Measurements from ENCODE around the gene EFCAB6.

EFCAB6 gene

GRCh38 chr22:43554694-43555365 is 257.3 kb downstream of the EFCAB6 start:
- no peak for DNase-seq (ENCODE audit: low read depth in 2 of 2, low spot score in 1 of 2)

- no peak for DNase-seq (ENCODE audit: low read depth in 2 of 2, low spot score in 1 of 2)
Measured at GRCh38 chr22:43554259-43554636, 257.9 kb downstream of the EFCAB6 start.

DNA sequence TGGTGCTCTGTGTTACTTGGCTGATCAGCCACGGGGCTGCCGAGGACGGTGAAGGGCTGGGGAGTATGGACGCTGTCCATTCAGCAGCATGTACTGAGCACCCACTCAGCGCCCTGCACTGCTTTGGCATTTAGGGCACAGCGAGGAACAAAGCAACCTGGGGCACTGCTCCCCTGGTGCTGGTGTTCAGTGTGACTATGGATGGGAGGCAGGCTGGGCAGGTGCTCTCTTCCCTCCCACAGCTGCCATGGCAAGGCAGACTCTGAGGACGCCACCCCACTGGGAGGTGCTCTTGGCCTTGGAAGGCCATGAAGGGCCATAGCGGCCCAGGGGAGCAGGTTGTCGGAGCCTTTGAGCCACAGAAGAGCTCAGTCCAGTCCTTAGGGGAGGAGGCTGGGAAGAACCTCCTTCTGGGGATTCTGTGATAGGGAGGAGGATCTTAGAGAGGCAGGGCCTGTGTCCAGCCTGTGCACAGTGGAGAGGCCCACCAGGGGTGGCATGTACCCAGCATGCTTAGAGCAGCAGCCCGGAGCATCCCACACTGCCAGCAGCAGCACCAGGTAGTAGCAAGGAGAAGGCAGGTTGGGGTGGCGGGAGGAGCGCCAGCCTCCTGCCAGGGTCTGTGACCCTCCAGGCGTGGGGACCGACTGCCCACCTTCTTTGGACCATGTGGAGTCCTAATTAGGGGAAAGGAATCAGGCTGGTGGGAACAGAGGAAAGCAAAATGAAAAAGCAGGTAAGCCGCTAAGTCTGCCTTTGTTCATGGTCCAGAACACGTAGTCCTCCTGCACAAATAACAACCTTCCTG is 258.4 kb downstream of the EFCAB6 start:
- no peak for DNase-seq (ENCODE audit: low read depth in 2 of 2, low spot score in 1 of 2)

GRCh38 chr22:43550672-43551071 is 261.4 kb downstream of the EFCAB6 start:
- DNase-seq (ENCODE audit: low read depth in 2 of 2, low spot score in 1 of 2) = no peak

GRCh38 chr22:43550024-43550620 is 262.0 kb downstream of the EFCAB6 start:
- DNase-seq (ENCODE audit: low read depth in 2 of 2, low spot score in 1 of 2) = no peak

- no peak for DNase-seq (ENCODE audit: low read depth in 2 of 2, low spot score in 1 of 2)
Measured at GRCh38 chr22:43546186-43546585, 265.9 kb downstream of the EFCAB6 start.

DNA sequence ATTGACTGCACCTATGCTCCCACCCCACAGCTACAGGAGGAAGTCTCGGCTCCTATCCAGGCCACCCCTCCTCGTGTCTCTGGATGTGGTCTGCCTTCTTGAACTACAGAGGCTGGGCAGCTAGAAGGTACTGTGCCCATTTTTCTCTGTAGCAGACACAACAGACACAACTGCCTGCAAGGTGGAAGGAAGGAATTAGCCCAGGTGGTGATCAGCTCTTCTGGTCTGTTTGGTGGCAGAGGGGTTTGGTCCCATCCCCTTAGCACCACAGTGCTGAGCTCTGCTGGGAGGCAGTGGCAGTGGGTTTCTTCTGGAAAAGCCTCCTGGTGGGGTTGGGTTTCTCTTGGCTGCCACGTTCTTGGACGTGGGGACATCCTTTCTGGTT is 267.8 kb downstream of the EFCAB6 start:
- DNase-seq (ENCODE audit: low read depth in 2 of 2, low spot score in 1 of 2) = no peak

GRCh38 chr22:43543522-43544288 is 268.4 kb downstream of the EFCAB6 start:
- DNase-seq (ENCODE audit: low read depth in 2 of 2, low spot score in 1 of 2) = no peak

- no peak for DNase-seq (ENCODE audit: low read depth in 2 of 2, low spot score in 1 of 2)
Measured at GRCh38 chr22:43542681-43543521, 269.2 kb downstream of the EFCAB6 start.

- no peak for DNase-seq (ENCODE audit: low read depth in 2 of 2, low spot score in 1 of 2)
Measured at GRCh38 chr22:43541462-43542407, 270.4 kb downstream of the EFCAB6 start.

DNA sequence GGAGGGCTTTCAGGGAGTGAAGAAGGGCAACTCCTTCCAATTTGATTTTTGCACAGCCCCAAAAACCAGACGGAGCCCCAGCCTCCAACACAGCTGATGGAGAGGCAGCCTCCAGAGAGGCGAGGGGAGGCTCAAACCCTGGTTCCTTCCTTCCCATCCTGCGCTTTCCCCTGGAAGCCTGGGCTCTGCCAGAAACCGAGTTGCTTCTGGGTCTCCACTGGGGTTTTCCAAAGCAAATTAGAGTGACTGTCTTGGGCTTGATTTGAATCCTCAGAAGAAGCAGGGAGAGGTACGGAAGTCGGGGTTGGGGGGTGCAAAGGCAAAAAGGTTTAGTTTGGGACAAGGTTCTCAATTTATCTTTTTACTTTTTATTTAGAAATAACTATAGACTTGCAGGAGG is 271.1 kb downstream of the EFCAB6 start:
- no peak for DNase-seq (ENCODE audit: low read depth in 2 of 2, low spot score in 1 of 2)

GRCh38 chr22:43540529-43540923 is 271.6 kb downstream of the EFCAB6 start:
- DNase-seq (ENCODE audit: low read depth in 2 of 2, low spot score in 1 of 2) = no peak

DNA sequence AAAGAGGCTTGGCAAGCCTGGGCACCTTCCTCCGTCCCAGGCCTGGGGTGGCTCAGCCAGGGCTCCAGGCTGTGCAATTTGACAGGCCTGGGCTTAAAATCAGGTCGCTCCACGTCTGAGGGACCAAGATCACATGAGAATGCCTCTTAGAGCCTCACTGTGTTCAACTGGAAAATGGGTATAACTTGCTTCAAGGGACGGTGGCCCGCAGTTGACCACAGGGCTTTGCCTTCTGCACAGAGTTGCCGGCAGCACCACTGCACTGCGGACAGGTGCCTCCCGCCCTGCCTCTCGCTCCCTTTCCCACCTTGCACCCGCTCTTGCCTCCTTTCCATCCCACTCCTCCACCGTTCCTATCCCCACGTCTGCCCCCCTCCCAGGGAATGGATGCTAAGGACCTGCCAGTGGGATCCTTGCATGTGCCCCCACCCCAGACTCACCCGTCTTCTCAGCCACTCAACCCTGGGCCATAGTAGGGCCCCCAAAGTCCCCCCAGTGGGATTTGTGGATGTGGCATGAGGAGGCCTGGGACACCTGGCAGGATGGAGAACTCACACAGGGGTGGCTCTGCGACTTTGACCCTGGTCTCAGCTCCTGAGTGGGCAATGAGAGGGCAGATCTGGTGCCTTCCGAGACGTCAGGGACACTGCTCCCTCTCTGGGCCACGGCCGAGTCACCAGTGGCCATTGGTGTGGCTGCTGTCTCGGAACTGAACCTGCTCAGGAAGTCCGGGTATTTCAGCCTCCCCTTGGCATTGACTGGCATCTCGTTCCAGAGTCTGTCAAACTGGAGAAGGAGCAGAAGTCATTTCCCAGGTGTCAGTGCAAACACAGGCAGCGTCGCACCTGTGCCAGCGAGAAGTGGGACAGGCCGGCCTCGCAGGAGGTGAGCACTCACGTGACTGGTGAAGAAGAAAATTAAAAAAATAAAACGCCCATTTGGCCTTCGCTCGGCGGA is 272.3 kb downstream of the EFCAB6 start:
- no peak for DNase-seq (ENCODE audit: low read depth in 2 of 2, low spot score in 1 of 2)

DNA sequence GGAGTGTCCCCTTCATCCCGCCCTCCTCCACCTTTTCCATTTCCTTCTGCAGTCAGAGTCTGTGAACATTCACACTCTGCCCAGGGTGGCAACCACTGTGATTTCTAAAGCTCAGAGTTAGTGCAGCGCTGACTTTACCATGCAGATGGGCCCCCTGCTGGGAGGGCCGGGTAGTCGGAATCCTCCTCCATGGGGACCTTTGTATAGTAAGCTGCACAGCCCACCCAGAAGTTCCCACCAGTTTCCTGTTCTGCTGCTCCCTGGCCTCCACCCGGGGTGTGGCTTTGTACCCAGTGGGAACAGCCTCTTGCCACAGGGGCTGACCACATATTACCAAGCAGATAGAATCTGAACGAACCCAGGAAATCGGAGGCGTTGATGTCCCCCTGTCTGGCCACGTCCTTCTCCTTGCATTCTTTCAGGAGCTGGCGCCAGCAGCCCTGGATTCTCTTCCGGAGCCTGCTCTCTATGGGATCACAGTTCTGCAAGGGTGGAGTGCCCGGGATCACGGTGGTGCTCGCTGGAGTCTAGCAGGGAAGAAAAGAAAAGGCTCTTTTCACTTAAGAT is 275.0 kb downstream of the EFCAB6 start:
- no peak for DNase-seq (ENCODE audit: low read depth in 2 of 2, low spot score in 1 of 2)

DNA sequence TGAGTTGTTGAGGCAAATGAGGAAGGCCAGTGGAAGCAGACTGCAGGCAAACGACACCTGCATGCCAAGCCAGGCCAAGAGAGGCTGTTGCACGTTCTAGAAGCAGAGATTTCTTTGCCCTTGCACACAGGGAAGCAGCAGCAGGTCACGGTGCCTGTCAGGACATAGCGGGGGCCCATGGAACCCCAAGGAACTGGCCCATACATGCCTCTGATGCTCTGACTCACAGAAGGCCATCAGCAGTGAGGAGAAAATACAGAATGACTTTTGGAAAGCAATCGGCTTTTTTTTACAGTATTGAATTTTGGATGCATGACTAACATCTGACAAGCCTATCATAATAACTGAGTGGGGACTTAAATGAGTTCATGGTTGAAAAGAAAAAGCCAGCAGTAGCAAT is 276.4 kb downstream of the EFCAB6 start:
- no peak for DNase-seq (ENCODE audit: low read depth in 2 of 2, low spot score in 1 of 2)

- DNase-seq (ENCODE audit: low read depth in 2 of 2, low spot score in 1 of 2) = no peak
Measured at GRCh38 chr22:43535336-43535735, 276.8 kb downstream of the EFCAB6 start.

DNA sequence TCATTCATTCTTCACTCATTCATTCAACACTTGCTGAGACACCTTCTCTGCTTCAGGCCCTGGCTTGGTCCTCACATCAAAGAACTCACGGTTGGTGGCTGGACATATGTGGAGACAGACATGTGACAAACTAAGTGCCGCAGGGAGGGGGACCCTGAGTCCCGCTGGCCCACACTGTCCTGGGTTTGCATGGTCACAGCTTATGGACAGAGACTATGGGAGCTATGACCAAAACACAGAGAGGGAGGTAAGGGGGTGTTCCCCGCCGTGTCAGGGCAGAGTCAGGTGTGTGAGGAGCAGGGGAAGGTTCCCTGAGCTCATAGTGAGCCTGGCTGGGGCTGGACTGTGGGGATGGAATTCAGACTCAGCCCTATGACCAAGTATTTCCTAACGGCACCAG is 277.2 kb downstream of the EFCAB6 start:
- no peak for DNase-seq (ENCODE audit: low read depth in 2 of 2, low spot score in 1 of 2)
